ENCODE results near the gene C6orf47. TPM values are rescaled to one million over a fixed set of nuclear protein-coding genes. Genes with fewer than 3 reads are reported as not detected.

The C6orf47 gene
- polyA plus RNA-seq, 1 donor: 18.2 TPM

GRCh38 chr6:31662124-31662723, 1.6 kb upstream of the C6orf47 start:
- no peak for DNase-seq

- no peak for DNase-seq
Measured at GRCh38 chr6:31661262-31662123, 915 bp upstream of the C6orf47 start.

GRCh38 chr6:31659649-31660380, 763 bp downstream of the C6orf47 start:
- no peak for DNase-seq

- no peak for DNase-seq
Measured at GRCh38 chr6:31658983-31659648, 1.5 kb downstream of the C6orf47 start.

- no peak for DNase-seq
Measured at GRCh38 chr6:31658158-31658688, 2.4 kb downstream of the C6orf47 start.

GRCh38 chr6:31657406-31658157, 3.0 kb downstream of the C6orf47 start:
- DNase-seq: no peak

GRCh38 chr6:31655349-31656237, 5.0 kb downstream of the C6orf47 start, which contains the start of gene APOM:
TSS of gene APOM (plus strand) at chr6:31655894. CDS start at chr6:31655967, 73 bp downstream.
- DNase-seq: no peak

- no peak for DNase-seq
Measured at GRCh38 chr6:31654574-31655348, 5.8 kb downstream of the C6orf47 start.

- DNase-seq: no peak
Measured at GRCh38 chr6:31652925-31653724, 7.5 kb downstream of the C6orf47 start.

GRCh38 chr6:31651602-31652191, 8.9 kb downstream of the C6orf47 start:
- peak; percentile 57 for DNase-seq

GRCh38 chr6:31645325-31645724, 15.3 kb downstream of the C6orf47 start:
- DNase-seq: no peak

GRCh38 chr6:31643818-31644454, 16.6 kb downstream of the C6orf47 start:
- DNase-seq: no peak

GRCh38 chr6:31642798-31643570, 17.6 kb downstream of the C6orf47 start:
- DNase-seq: no peak

GRCh38 chr6:31641370-31641769, 19.2 kb downstream of the C6orf47 start:
- DNase-seq: no peak

GRCh38 chr6:31640612-31641011, 20.0 kb downstream of the C6orf47 start:
- DNase-seq: no peak

- no peak for DNase-seq
Measured at GRCh38 chr6:31639449-31639861, 21.1 kb downstream of the C6orf47 start.

GRCh38 chr6:31639043-31639442, 21.5 kb downstream of the C6orf47 start:
- DNase-seq: no peak

Data from left kidney (tissue), 2 donors.